H1 (cell line): Measurements from ENCODE around the gene PRKCA. TPM values are rescaled to one million over a fixed set of nuclear protein-coding genes. Genes with fewer than 3 reads are reported as not detected.

Source experiments
- CTBP2 ChIP-seq: IDR thresholded peaks from 2 replicates; pipeline ENCODE4 v1.7.0; 2011; ENCODE audit warnings: borderline replicate concordance, mild to moderate bottlenecking, moderate library complexity, mixed read lengths, low read length; ENCODE audit not compliant: insufficient read depth, insufficient read length
- EP300 ChIP-seq, 2 experiments: IDR thresholded peaks; 1 replicate in 1 of 2; 2 replicates in 1 of 2; pipeline ENCODE4 v1.6.1; 2011 to 2012; ENCODE audit warnings: low read depth in 2 of 2, low read length in 2 of 2, mild to moderate bottlenecking in 2 of 2, borderline replicate concordance in 1 of 2, inconsistent platforms in 1 of 2, moderate library complexity in 1 of 2
- NANOG ChIP-seq: IDR thresholded peaks from 2 replicates; pipeline ENCODE4 v1.6.1; 2011; ENCODE audit warnings: low read length, low read depth, mild to moderate bottlenecking, inconsistent platforms; ENCODE audit not compliant: insufficient read depth, poor library complexity, severe bottlenecking
- polyA plus RNA-seq, 7 experiments: library from polyadenylated mRNA; depleted of rRNA in 3 of 7; stranded (reverse) in 5 of 7; unstranded in 2 of 7; fragments of >200 nt in 5 of 7; fragments of 200-250 nt in 2 of 7; gene quantifications; 1 replicate in 5 of 7; 2 replicates in 1 of 7; 4 replicates in 1 of 7; pipeline versions ENCODE4 v1.2.1 to v1.2.3, GENCODE V29; 2011 to 2013; ENCODE audit warnings: missing spikeins in 2 of 7, mixed read lengths in 2 of 7
- total RNA-seq: library from RNA; stranded (reverse); fragmentation: NEBNext Ultra II Directional; extraction: Animal tissue kit (Norgen Biotek cat#: 25700); gene quantifications from 2 replicates; pipeline ENCODE4 v1.2.1, GENCODE V29; 2021
- TF ChIP-seq, protein P1 (sequence below): fragments of 300-600 bp; sonication (generic); IDR thresholded peaks from 2 replicates; pipeline ENCODE4 v1.7.1; 2012; ENCODE audit warnings: low read length, moderate library complexity, mild to moderate bottlenecking, inconsistent platforms; ENCODE audit not compliant: insufficient replicate concordance
- TF ChIP-seq, protein P2 (sequence below), 3 experiments: IDR thresholded peaks; 1 replicate in 2 of 3; 2 replicates in 1 of 3; pipeline versions ENCODE4 v1.5.1 to v1.6.1; 2011; ENCODE audit warnings: low read length in 3 of 3, mild to moderate bottlenecking in 3 of 3, inconsistent platforms in 2 of 3, low read depth in 1 of 3, moderate library complexity in 1 of 3; ENCODE audit not compliant: insufficient read depth in 1 of 3; ENCODE audit errors: control extremely low read depth in 1 of 3

PRKCA gene
- total and polyA plus RNA-seq, 2 of the 8 experiments (the other 6 are each of a cell fraction or from before 2014, with no cell fraction given): 5.8 to 17.8 TPM

DNA sequence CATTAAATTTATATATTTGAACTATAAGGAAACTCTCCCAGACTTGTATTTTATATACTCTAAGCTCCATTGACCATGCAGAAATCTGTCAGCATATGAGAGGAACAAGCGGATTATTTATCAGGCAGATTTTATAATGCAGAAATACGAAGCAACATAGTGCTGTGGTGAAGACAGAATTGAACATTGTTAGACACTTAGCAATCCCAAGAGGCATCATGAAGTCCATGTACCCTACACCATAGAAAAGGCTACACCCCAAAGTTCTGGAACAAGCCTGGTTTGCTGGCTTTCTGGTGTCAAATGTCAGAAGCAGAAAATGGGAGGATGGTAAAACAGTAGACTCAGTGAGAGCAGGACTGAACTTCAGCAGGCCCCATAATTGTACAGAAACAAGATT is 241.1 kb downstream of the PRKCA start (continued):
- TF ChIP-seq, protein P1, sequence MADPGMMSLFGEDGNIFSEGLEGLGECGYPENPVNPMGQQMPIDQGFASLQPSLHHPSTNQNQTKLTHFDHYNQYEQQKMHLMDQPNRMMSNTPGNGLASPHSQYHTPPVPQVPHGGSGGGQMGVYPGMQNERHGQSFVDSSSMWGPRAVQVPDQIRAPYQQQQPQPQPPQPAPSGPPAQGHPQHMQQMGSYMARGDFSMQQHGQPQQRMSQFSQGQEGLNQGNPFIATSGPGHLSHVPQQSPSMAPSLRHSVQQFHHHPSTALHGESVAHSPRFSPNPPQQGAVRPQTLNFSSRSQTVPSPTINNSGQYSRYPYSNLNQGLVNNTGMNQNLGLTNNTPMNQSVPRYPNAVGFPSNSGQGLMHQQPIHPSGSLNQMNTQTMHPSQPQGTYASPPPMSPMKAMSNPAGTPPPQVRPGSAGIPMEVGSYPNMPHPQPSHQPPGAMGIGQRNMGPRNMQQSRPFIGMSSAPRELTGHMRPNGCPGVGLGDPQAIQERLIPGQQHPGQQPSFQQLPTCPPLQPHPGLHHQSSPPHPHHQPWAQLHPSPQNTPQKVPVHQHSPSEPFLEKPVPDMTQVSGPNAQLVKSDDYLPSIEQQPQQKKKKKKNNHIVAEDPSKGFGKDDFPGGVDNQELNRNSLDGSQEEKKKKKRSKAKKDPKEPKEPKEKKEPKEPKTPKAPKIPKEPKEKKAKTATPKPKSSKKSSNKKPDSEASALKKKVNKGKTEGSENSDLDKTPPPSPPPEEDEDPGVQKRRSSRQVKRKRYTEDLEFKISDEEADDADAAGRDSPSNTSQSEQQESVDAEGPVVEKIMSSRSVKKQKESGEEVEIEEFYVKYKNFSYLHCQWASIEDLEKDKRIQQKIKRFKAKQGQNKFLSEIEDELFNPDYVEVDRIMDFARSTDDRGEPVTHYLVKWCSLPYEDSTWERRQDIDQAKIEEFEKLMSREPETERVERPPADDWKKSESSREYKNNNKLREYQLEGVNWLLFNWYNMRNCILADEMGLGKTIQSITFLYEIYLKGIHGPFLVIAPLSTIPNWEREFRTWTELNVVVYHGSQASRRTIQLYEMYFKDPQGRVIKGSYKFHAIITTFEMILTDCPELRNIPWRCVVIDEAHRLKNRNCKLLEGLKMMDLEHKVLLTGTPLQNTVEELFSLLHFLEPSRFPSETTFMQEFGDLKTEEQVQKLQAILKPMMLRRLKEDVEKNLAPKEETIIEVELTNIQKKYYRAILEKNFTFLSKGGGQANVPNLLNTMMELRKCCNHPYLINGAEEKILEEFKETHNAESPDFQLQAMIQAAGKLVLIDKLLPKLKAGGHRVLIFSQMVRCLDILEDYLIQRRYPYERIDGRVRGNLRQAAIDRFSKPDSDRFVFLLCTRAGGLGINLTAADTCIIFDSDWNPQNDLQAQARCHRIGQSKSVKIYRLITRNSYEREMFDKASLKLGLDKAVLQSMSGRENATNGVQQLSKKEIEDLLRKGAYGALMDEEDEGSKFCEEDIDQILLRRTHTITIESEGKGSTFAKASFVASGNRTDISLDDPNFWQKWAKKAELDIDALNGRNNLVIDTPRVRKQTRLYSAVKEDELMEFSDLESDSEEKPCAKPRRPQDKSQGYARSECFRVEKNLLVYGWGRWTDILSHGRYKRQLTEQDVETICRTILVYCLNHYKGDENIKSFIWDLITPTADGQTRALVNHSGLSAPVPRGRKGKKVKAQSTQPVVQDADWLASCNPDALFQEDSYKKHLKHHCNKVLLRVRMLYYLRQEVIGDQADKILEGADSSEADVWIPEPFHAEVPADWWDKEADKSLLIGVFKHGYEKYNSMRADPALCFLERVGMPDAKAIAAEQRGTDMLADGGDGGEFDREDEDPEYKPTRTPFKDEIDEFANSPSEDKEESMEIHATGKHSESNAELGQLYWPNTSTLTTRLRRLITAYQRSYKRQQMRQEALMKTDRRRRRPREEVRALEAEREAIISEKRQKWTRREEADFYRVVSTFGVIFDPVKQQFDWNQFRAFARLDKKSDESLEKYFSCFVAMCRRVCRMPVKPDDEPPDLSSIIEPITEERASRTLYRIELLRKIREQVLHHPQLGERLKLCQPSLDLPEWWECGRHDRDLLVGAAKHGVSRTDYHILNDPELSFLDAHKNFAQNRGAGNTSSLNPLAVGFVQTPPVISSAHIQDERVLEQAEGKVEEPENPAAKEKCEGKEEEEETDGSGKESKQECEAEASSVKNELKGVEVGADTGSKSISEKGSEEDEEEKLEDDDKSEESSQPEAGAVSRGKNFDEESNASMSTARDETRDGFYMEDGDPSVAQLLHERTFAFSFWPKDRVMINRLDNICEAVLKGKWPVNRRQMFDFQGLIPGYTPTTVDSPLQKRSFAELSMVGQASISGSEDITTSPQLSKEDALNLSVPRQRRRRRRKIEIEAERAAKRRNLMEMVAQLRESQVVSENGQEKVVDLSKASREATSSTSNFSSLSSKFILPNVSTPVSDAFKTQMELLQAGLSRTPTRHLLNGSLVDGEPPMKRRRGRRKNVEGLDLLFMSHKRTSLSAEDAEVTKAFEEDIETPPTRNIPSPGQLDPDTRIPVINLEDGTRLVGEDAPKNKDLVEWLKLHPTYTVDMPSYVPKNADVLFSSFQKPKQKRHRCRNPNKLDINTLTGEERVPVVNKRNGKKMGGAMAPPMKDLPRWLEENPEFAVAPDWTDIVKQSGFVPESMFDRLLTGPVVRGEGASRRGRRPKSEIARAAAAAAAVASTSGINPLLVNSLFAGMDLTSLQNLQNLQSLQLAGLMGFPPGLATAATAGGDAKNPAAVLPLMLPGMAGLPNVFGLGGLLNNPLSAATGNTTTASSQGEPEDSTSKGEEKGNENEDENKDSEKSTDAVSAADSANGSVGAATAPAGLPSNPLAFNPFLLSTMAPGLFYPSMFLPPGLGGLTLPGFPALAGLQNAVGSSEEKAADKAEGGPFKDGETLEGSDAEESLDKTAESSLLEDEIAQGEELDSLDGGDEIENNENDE: no peak
- TF ChIP-seq NANOG: no peak
- no peak for TF ChIP-seq CTBP2
- TF ChIP-seq, protein P2, sequence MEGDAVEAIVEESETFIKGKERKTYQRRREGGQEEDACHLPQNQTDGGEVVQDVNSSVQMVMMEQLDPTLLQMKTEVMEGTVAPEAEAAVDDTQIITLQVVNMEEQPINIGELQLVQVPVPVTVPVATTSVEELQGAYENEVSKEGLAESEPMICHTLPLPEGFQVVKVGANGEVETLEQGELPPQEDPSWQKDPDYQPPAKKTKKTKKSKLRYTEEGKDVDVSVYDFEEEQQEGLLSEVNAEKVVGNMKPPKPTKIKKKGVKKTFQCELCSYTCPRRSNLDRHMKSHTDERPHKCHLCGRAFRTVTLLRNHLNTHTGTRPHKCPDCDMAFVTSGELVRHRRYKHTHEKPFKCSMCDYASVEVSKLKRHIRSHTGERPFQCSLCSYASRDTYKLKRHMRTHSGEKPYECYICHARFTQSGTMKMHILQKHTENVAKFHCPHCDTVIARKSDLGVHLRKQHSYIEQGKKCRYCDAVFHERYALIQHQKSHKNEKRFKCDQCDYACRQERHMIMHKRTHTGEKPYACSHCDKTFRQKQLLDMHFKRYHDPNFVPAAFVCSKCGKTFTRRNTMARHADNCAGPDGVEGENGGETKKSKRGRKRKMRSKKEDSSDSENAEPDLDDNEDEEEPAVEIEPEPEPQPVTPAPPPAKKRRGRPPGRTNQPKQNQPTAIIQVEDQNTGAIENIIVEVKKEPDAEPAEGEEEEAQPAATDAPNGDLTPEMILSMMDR (IDR thresholded peaks at IDR 0.05; ENCODE audit: control extremely low read depth in 1 of 3, insufficient read depth in 1 of 3, low read depth in 1 of 3, low read length in 3 of 3): no peak
- TF ChIP-seq EP300 (IDR thresholded peaks at IDR 0.05; ENCODE audit: borderline replicate concordance in 1 of 2, low read depth in 2 of 2, low read length in 2 of 2): no peak
